Measurements from ENCODE around the gene PDCD5.
A peak's percentile ranks its signal among the peaks of the same experiment; 100 is the strongest.
"Not testable (repeated sequence)": the region's sequence is repeated elsewhere in the genome, so short reads cannot be mapped to it uniquely, and the experiment has no call there.

Gene PDCD5

DNA sequence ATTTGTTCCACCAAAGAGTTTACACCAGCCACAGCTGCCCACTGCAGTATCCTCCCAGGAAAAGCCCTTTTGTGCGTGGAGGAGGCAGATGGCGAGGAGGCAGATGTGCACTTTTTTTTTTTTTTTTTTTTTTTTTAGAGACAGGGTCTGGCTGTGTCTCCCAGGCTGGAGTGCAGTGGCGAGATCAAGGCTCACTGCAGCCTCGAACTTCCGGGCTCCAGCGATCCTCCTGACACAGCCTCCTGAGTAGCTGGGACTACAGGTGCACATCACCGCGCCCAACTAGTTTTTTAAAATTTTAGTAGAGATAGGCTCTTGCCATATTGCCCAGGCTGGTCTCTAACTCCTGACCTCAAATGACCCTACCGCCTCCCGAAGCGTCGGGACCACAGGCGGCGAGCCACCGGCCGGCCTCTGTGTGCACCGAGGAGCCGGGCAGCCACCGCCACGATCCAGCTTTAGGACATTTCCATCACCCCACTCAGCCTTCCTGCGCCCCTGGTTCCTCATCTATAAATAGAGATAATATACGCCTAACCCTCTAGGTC, 563 bp upstream of the PDCD5 start:
- no peak for DNase-seq (ENCODE audit: low spot score)

DNA sequence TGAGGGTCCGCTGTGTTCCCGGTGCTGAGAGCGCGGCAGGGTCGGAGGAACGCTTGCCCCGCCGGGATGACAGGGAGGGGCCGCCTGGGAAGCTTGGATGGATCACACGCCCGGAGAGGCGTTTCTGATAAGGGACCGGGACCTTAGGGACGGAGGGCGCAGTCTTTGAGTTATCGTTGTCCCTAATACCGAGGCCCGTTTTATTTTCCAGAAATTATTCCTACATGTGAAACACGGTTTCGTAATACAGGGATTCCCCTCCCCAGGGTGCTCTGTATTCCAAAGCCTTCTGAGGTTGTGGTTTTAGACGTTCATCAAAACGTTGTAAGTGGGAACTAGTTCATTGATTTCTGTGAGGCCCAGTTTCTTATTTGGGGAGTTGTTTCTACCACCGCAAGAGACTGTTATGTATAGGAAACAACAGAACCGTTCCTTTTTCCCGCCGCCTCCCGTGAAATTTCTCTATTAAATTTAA, 752 bp downstream of the PDCD5 start:
- DNase-seq (ENCODE audit: low spot score), result peak; percentile 21

DNA sequence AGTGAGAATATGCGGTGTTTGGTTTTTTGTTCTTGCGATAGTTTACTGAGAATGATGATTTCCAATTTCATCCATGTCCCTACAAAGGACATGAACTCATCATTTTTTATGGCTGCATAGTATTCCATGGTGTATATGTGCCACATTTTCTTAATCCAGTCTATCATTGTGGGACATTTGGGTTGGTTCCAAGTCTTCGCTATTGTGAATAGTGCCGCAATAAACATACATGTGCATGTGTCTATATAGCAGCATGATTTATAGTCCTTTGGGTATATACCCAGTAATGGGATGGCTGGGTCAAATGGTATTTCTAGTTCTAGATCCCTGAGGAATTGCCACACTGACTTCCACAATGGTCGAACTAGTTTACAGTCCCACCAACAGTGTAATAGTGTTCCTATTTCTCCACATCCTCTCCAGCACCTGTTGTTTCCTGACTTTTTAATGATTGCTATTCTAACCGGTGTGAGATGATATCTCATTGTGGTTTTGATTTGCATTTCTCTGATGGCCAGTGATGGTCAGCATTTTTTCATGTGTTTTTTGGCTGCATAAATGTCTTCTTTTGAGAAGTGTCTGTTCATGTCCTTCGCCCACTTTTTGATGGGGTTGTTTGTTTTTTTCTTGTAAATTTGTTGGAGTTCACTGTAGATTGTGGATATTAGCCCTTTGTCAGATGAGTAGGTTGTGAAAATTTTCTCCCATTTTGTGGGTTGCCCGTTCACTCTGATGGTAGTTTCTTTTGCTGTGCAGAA, 6.9 kb downstream of the PDCD5 start:
- not testable (repeated sequence) for DNase-seq (ENCODE audit: low spot score)

DNA sequence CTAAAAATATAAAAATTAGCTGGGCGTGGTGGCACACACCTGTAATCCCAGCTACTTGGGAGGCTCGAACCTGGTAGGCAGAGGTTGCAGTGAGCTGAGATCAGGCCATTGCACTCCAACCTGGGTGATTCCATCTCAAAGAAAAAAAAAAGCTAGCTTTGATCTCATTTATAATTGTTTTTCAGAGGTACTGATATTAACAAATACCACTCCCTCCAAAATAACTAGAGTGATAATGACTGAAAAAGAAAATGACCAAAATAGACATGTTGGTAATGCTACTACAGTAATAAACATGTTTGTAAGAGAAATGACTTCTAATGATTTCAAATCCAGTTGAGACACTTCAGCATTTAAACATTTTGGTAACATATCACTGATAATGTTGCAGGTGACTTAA, 13.0 kb downstream of the PDCD5 start:
- DNase-seq (ENCODE audit: low spot score), result no peak

DNA sequence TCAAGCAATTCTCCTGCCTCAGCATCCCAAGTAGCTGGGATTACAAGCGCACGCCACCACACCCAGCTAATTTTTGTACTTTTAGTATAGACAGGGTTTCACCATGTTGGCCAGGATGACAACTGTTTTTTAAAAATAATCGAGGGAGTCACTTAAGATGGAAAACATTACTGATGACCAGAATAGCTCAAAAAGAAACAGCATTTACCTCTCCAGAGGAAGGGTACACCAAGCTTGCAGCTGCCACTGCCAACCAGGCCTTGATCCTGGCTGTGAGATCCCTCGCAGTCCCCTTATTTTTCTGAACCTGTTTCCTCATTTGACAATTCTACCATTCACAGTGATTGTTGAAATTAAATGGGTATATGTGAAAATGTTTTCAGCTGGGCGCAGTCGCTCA, 14.5 kb downstream of the PDCD5 start:
- no peak for DNase-seq (ENCODE audit: low spot score)

DNA sequence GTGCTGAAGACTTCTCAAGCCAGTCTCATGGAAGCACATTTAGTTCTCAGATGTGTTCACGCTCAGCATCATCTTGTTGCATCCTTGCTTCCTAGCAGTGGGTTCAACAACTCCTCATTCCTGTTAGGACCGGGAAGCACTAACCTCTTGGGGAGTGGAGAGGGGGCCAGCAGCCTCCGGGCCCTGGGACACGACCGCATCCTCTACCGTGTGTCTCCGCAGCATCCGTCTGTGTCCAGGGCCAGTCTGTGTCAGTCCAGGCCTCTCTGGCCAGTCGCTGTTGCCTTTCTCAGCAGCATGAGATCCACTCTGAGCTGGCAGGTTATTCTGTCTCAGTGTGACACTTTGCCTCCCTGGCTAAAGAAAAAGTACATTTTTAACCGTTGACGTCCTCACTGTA, 17.0 kb downstream of the PDCD5 start:
- DNase-seq (ENCODE audit: low spot score), result no peak

DNA sequence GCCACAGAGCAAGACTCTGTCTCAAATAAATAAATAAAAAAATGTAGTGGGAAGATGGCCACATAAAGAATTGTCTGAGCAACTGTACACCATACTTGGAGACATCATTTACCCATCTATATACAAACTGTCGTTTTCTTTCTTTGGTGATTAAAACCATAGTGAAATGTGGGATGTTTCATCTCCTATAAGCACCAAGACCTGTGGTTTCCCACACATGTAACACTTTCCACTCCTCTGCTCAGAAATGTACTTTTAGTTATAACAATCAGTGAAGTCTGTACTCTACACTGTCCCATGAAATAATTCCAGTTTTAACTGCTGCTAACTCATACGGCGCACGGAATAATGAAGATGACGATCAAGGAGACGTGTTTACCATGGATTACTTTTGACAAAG, 18.3 kb downstream of the PDCD5 start:
- DNase-seq (ENCODE audit: low spot score), result no peak

DNA sequence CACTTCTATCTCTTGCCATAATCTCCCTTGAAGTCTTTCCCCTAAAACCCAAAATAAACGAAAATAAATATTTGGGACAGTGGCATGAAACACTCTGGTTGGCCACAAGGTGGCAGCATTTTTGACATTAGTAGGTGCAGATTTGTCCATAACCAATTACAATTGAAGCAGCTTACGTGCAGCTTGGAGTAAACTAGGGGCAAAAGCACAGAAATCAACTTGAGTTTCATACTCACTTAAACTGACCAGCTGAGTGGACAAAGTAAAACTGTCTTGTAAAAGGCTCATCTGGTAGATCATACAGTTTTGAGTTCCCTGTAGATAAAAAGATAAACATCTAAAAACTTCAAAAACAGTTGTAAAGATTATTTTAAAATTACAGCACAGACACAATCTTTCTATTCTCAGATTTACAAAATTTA, 18.8 kb downstream of the PDCD5 start:
- peak; percentile 50 for DNase-seq (ENCODE audit: low spot score)

DNA sequence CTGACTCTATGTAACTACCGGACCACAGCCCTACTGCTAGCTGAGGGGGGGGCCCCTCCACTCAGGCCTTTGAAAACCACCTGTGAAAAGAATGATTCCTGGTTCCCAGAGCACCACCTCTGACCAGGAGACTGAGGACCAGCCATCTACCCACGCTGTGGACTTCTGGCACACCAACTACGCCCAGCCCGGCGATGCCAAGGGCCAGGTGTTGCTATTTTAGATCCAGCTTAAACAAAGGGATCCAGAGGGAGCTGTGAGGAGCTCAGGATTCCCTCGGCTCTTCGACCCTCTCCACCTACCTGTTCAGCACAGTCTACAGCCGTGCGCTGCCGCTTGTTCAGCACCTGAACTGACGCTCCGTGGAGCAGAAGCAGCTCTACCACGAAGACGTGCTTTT, 23.0 kb downstream of the PDCD5 start:
- no peak for DNase-seq (ENCODE audit: low spot score)

DNA sequence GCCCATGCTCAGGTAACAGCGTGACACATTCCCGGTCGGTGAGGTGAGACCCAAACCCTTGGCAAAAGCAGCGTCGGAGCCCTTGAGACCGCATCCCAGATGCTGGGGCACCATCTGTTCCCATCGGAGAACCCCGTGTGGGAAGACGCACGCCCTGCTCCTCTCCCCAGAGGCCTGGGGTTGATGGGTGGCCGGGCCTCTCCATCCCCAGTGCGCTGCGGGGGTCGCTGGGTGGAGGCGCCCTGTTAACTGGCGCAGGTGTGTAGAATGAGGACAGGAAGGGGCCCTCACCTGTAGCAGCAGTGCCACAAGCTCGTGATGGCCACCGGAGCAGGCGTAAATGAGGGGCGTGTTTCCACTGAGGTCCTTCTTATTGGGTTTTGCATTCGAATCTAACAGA, 24.6 kb downstream of the PDCD5 start:
- DNase-seq (ENCODE audit: low spot score), result no peak

DNA sequence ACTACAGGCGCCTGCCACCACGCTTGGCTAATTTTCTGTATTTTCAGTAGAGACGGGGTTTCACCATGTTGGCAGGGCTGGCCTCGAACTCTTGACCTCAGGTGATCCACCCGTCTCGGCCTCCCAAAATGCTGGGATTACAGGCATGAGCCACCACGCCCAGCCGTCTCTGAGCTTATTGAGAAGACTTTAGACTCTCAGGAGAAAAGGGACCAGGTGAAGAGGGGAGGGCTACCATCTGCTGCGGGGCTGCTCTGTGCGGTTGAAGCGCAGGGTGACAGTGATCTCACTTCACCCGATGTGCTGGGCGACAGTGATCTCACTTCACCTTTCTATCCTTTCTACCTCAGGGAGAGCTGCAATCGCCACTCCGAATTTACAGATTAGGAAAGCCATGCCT, 25.3 kb downstream of the PDCD5 start:
- no peak for DNase-seq (ENCODE audit: low spot score)

DNA sequence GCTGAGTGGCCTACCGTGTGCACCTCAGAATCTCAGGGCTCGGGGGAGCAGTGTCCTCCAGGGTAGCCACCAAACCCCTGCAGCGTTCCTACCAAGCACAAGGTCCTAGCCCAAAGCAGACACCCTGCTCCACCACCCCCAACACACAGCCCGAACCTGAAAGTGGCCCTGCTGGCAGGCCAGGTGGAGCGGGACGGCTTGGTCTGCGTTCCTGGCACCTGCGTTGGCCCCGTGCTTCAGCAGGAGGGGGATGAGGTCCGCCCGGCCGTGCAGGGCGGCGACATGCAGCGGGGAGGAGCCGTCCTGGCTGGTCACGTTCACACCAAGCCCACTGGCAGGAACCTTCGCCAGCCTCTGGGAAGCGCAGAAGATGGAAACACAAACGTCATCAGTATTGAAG, 26.5 kb downstream of the PDCD5 start:
- no peak for DNase-seq (ENCODE audit: low spot score)

DNA sequence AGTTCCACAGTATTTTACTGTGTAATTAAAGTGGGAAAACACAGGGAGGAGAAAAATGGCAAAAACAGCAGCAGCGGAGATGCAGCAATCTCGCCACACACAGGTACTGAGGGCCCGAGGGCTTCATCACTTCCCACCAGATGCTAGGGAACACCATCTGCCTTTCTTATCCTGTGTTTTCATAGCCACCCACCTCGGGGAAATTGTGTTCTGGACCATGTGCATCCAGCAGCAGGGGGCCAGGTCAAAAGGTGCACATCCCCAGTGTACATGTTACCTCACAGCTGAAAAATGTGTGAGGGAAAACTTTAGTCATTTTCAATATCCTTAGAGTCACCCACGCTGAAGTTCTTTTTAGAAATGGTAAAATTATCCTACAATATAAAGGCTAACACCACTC, 30.2 kb downstream of the PDCD5 start:
- DNase-seq (ENCODE audit: low spot score), result no peak

DNA sequence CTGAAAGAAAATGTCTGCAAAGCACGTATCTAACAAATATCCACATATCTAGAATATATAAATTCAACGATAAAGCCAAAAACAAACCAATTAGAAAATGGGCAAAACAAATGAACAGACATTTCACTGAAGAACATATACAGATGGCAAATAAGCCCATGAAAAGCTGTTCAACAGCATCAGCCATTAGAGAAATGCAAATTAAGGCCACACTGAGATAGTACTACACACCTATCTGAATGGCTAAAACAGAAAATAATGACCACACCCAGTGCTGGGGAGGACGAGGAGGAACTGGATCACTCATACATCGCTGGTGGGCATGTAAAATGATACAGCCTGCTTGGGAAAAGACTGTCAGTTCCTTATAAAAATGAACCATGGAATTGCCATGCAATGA, 32.0 kb downstream of the PDCD5 start:
- DNase-seq (ENCODE audit: low spot score), result no peak

DNA sequence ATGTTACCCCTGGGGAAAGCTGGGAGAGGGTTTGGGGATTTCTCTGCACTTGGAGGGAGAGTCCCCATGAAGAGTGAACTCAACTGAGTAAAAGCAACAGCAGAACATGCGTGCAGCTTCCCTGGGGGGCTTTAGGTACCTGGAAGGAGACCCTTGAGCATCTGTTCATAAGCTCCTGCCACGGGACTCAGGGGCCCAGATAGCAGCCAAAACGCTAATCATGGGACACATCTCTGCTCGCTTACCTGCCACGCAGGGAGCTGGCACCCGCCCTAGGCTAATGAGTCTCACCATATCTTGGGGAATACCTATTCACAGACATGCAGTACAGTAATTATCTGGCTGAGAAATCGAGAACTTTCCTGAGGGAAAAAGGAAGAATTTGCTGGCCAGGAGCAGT, 33.9 kb downstream of the PDCD5 start:
- DNase-seq (ENCODE audit: low spot score), result no peak

DNA sequence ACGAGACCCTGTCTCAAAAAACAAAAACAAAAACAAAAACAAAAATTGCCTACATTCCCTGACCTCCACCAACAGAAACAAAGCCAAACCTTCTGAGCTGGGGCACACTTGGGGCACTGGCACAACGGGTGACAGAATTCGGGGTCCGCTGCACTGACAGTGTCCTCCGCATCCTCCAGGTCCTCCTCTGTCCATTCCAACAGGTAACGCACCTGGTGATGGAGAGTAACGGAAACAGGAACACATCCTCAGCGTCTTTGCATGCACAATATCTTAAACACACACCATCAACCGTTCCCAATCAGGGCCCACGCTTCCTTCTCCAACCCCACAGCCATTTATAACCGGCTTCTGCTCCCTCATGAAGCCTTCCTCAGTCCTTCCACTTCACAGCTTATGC, 34.6 kb downstream of the PDCD5 start:
- DNase-seq (ENCODE audit: low spot score), result no peak

DNA sequence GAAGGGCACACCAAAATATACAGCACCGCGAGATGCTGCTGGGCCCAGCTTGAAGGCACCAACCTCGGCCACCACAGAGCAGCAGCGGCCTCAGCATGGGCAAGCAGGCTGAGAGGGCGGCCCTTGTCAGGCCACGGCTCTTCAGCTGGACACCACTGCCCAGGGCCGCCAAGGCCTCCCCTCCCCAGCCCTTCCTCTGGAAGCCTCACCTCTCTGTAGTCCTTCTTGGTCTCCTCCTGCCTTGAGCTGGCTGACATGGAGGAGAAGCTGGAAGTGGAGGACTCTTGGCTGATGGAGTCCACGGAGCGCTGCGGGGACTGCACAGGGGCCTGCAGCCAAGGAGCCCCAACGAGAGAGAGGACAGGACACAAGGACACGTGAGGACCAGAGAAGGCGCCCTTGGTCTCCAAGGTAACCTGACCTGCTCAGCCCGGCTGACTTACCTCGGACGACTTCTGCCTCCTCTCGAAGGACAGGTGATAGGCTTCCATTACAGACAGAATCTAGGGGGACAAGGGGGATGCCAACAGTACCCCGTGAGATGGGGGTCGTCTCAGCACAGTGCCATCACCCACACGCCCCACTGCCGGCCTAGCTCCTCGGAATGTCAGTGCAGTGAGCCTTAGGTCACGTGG, 38.2 kb downstream of the PDCD5 start:
- no peak for DNase-seq (ENCODE audit: low spot score)

DNA sequence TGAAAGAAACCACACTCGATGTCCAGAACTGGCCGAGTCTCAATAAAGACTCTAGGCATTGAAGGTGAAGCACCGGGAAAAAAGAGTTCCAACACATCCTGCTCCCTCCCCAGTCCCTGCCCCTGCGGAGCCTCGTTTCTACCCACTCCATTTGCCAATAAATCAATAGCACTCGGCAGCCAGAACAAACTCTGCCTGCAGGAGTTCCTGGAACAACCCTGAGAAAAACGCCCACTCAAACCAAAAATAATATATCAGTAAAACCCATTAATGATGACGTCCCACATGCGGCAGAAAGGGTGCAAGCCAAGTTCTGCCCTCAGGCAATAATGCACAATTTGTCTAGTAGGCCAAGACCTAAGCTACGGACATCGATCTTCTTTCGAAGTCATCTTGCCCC, 41.0 kb downstream of the PDCD5 start:
- no peak for DNase-seq (ENCODE audit: low spot score)

DNA sequence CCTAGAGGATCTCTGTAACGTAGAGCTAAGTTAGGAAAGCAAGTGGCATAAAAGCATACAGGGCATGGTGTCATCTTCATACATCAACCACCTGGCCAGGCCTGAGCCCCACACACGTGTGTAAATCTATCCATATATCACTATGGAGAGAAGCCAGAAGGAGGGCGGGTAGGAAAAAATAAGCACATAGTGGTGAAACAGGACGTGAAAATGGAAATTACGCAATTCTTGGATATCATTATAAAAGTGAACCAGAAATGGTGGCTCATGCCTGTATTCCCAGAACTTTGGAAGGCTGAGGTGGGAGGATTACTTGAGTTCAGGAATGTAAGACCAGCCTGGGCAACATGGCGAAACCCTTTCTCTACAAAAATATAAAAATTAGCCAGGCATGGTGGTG, 43.4 kb downstream of the PDCD5 start:
- no peak for DNase-seq (ENCODE audit: low spot score)

DNA sequence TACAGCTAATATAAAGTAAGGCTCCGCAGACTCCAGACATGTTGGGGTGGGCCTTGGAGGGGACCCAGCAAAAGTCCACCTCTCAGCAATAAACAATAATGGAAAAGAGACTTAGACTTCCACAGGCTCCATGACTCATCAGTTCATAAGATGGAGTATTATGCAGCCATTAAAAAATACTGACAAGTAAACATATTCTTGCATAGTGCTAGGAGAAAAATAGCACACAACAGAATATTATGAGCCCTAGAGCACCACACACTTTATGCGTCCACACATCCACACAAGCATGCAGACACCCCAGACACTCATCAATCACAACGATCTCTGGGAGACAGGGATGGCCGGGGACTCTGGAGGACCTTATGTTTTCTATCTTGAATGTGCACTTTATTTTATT, 46.0 kb downstream of the PDCD5 start:
- DNase-seq (ENCODE audit: low spot score), result no peak

DNA sequence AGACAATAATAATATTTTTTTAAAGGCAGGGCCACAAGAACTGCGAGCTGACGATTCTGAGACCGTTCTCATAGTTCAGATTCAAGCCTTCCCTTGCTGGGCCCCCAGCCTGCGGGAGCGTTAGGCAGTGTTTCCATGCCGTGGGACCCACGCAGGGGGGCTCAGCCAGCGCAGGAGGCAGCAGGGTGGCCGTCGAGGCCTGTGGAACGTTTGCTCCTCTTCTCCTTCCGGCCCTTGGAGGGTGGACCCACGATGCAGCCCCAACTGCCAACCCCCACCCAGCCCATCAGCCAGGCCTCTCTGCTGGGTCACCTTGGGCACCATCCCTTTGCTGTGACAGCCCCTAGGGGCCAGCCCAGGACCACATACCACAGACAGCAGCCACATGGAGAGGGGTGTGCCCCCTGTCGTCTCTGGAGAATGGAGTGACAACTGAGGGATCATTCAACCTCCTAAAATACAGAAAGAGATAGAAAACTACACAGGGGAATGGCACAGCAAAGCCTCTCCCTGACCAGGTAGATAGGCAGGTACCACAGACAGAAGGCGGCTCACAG, 46.8 kb downstream of the PDCD5 start:
- DNase-seq (ENCODE audit: low spot score), result no peak

DNA sequence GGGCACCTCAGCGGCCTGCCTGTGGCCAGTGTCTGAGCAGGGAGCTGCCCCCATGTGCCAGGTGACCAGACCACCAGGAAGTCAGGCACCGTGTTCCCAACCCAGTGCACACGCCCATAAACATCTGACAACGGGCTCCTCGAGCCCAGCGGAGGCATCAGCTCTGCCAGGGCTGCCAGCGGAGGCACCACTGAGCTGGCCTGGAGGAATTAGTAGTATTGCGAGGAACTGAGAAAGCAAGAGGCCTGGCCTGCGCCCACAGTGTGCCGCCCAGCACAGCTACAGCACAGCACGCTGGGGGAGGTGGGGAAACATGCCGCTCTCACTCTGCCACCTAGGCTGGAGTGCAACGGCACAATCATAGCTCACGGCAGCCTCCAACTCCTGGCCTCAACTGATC, 49.3 kb downstream of the PDCD5 start:
- DNase-seq (ENCODE audit: low spot score), result no peak

DNA sequence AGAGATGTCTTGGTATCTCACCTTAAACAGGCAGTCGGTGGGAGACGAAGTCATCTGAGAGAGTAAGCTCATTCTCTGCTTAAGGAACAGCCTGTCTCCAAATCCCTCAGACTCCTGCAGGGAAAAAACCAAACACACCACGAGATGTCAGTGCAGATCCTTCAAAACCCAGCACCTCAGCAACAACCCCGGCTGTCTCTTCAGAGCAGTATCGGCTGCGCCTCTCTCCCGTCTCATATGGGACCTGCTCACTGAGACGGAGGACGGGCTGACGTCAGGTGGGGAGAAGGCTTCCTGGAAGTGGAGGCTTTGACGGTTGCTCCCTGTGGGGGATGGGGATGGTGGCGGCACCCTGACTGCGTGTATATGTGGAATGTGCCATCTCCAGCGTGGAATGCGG, 50.4 kb downstream of the PDCD5 start:
- DNase-seq (ENCODE audit: low spot score), result no peak

Measured in hepatic stellate cell (primary cell).